MM.1S (cell line): ENCODE data around the gene RAPGEF2.

Experiments used
- DNase-seq: peaks from one replicate; pipeline ENCODE4 v3.0.0-alpha.2; 2015
- H2AFZ ChIP-seq: fragments of 300-600 bp; sonication (generic); 2 replicates; pipeline ENCODE4 v1.6.0; 2016; ENCODE audit warnings: antibody characterized with exemption, low read length
- H3F3A ChIP-seq: fragments of 300-600 bp; sonication (generic); 2 replicates; pipeline ENCODE4 v1.6.1; 2016; ENCODE audit warnings: mild to moderate bottlenecking, antibody characterized with exemption, low read length, moderate library complexity, mixed read lengths; ENCODE audit not compliant: insufficient read depth
- H3K27ac ChIP-seq: fragments of 300-600 bp; sonication (generic); 2 replicates; pipeline ENCODE4 v1.5.1; 2016; ENCODE audit warnings: mild to moderate bottlenecking, low read length
- H3K27me3 ChIP-seq: fragments of 300-600 bp; sonication (generic); replicated peaks from 2 replicates; pipeline ENCODE4 v1.6.0; 2016; ENCODE audit warnings: low read length; ENCODE audit not compliant: insufficient read depth
- H3K36me3 ChIP-seq: fragments of 300-600 bp; sonication (generic); replicated peaks from 2 replicates; pipeline ENCODE4 v1.6.1; 2016; ENCODE audit warnings: mild to moderate bottlenecking, low read length, mixed read lengths; ENCODE audit not compliant: insufficient read depth
- H3K4me1 ChIP-seq: fragments of 300-600 bp; sonication (generic); 2 replicates; pipeline ENCODE4 v1.6.1; 2016; ENCODE audit warnings: low read length, mixed read lengths
- H3K4me2 ChIP-seq: fragments of 300-600 bp; sonication (generic); 2 replicates; pipeline ENCODE4 v1.6.0; 2016; ENCODE audit warnings: low read depth, low read length
- H3K4me3 ChIP-seq: fragments of 300-600 bp; sonication (generic); 2 replicates; pipeline ENCODE4 v1.5.1; 2016; ENCODE audit warnings: low read length, mixed read lengths
- H3K79me2 ChIP-seq: fragments of 300-600 bp; sonication (generic); 2 replicates; pipeline ENCODE4 v1.6.1; 2016; ENCODE audit warnings: mixed run types, low read length, mixed read lengths
- H3K9ac ChIP-seq: fragments of 300-600 bp; sonication (generic); 2 replicates; pipeline ENCODE4 v1.6.1; 2016; ENCODE audit warnings: low read length, mixed read lengths
- H3K9me2 ChIP-seq: fragments of 300-600 bp; sonication (generic); replicated peaks from 2 replicates; pipeline ENCODE4 v1.6.1; 2016; ENCODE audit warnings: mild to moderate bottlenecking, low read length, mixed read lengths; ENCODE audit not compliant: insufficient read depth
- H3K9me3 ChIP-seq: fragments of 300-600 bp; sonication (generic); replicated peaks from 2 replicates; pipeline ENCODE4 v1.6.1; 2016; ENCODE audit warnings: mild to moderate bottlenecking, low read length, mixed read lengths; ENCODE audit not compliant: insufficient read depth
- H4K20me1 ChIP-seq: fragments of 300-600 bp; sonication (generic); 2 replicates; pipeline ENCODE4 v1.6.1; 2016; ENCODE audit warnings: mild to moderate bottlenecking, low read length, moderate library complexity, mixed read lengths; ENCODE audit not compliant: insufficient read depth
- EZH2 ChIP-seq: fragments of 300-600 bp; sonication (generic); optimal IDR thresholded peaks from 2 replicates; pipeline ENCODE3; 2017; ENCODE audit warnings: low read depth, mild to moderate bottlenecking, antibody characterized with exemption, low read length, mixed read lengths
- EZH2phosphoT487 ChIP-seq: fragments of 300-600 bp; sonication (generic); IDR thresholded peaks from 2 replicates; pipeline ENCODE4 v1.6.1; 2018; ENCODE audit warnings: antibody characterized with exemption, low read length
- TF ChIP-seq, protein P1 (sequence below): fragments of 300-600 bp; sonication (generic); IDR thresholded peaks from 2 replicates; pipeline ENCODE4 v1.5.1; 2016; ENCODE audit warnings: antibody characterized with exemption, low read length, mixed read lengths

RAPGEF2 gene

DNA sequence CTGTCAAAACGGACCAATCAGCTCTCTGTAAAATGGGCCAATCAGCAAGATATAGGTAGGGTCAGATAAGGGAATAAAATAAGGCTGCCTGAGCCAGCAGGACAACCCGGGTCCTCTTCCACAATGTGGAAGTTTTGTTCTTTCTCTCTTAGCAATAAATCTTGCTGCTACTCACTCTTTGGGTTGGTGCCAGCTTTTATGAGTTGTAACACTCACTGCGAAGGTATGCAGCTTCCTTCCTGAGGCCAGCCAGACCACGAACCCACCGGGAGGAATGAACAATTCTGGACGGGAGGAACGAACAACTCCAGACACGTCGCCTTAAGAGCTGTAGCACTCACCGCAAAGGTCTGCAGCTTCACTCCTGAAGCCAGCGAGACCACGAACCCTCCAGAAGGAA lies 287.8 kb downstream of the RAPGEF2 start:
- no peak overlapping the region for H3K4me3 ChIP-seq
- no peaks in the 10 kb centered on the region for H3K9me2 ChIP-seq
- H3K36me3 ChIP-seq, result no peaks in the 10 kb centered on the region
- TF ChIP-seq EZH2phosphoT487, result no peak
- TF ChIP-seq, protein P1, sequence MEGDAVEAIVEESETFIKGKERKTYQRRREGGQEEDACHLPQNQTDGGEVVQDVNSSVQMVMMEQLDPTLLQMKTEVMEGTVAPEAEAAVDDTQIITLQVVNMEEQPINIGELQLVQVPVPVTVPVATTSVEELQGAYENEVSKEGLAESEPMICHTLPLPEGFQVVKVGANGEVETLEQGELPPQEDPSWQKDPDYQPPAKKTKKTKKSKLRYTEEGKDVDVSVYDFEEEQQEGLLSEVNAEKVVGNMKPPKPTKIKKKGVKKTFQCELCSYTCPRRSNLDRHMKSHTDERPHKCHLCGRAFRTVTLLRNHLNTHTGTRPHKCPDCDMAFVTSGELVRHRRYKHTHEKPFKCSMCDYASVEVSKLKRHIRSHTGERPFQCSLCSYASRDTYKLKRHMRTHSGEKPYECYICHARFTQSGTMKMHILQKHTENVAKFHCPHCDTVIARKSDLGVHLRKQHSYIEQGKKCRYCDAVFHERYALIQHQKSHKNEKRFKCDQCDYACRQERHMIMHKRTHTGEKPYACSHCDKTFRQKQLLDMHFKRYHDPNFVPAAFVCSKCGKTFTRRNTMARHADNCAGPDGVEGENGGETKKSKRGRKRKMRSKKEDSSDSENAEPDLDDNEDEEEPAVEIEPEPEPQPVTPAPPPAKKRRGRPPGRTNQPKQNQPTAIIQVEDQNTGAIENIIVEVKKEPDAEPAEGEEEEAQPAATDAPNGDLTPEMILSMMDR, result no peak
- no peak for TF ChIP-seq EZH2
- H3F3A ChIP-seq, result no peaks in the 10 kb centered on the region
- H3K79me2 ChIP-seq, result no peaks in the 10 kb centered on the region
- no peaks in the 10 kb centered on the region for H4K20me1 ChIP-seq
- H3K27ac ChIP-seq, result no peak overlapping the region
- no peaks in the 10 kb centered on the region for H3K9me3 ChIP-seq
- no peak for DNase-seq
- no peak overlapping the region for H3K9ac ChIP-seq
- no peak overlapping the region for H3K4me2 ChIP-seq
- no peak overlapping the region for H2AFZ ChIP-seq
- H3K4me1 ChIP-seq, result no peaks in the 10 kb centered on the region
- H3K27me3 ChIP-seq, result no peaks in the 10 kb centered on the region

DNA sequence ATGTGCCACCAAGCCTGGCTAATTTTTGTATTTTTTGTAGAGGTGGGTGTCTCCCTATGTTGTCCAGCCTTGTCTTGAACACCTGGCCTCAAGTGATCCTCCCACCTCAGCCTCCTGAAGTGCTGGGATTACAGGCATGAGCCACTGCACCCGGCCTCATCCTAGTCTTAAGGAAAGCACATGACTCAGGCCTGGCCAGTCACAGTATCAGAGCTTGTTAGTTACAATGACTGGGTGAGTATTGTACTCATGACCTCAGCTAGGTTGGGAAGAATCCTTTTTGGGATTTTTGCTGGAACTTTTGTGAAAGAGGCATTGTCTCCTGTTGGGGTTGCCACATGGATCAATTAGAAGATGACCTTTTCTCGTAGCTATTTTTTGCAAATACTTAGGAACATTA lies 292.8 kb downstream of the RAPGEF2 start:
- no peaks in the 10 kb centered on the region for H4K20me1 ChIP-seq
- H3K79me2 ChIP-seq, result no peaks in the 10 kb centered on the region
- no peak overlapping the region for H3K4me3 ChIP-seq
- H3K9me3 ChIP-seq, result no peaks in the 10 kb centered on the region
- no peak overlapping the region for H3K4me2 ChIP-seq
- no peaks in the 10 kb centered on the region for H3K9me2 ChIP-seq
- no peaks in the 10 kb centered on the region for H3K27me3 ChIP-seq
- H3K36me3 ChIP-seq, result no peaks in the 10 kb centered on the region
- no peak overlapping the region for H3K9ac ChIP-seq
- no peak overlapping the region for H3K27ac ChIP-seq
- H3F3A ChIP-seq, result no peaks in the 10 kb centered on the region
- no peak for TF ChIP-seq EZH2
- TF ChIP-seq, protein P1, result no peak
- no peak for TF ChIP-seq EZH2phosphoT487
- no peak overlapping the region for H2AFZ ChIP-seq
- no peak for DNase-seq
- H3K4me1 ChIP-seq, result no peaks in the 10 kb centered on the region

DNA sequence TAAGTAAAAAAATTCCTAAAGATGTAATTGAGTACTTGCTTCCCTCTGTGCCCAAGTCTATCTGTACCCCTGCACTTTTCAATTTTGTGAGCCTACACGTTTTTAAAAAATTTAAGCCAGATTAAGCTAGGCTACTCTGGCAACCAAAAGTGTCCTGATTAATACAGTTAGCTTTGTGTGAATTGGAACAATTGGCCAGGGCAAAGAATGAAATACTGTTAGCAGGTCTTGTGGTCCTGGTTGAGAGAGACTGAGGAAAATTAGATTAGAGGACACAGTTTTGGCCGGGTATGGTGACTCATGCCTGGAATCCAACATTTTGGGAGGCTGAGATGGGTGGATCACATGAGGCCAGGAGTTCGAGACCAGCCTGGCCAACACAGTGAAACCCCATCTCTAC lies 293.3 kb downstream of the RAPGEF2 start:
- Histone ChIP-seq H3F3A (no peaks in the 10 kb centered on the region), H3K9ac (no peak overlapping the region)
- DNase-seq, result no peak

More for the DNA sequence above, 293.3 kb downstream of the RAPGEF2 start:
- Histone ChIP-seq H3K9me3 (no peaks in the 10 kb centered on the region), H3K36me3 (no peaks in the 10 kb centered on the region), H3K79me2 (no peaks in the 10 kb centered on the region), H3K4me2 (no peak overlapping the region), H3K27me3 (no peaks in the 10 kb centered on the region), H3K4me1 (no peaks in the 10 kb centered on the region), H4K20me1 (no peaks in the 10 kb centered on the region), H3K4me3 (no peak overlapping the region), H3K9me2 (no peaks in the 10 kb centered on the region), H3K27ac (no peak overlapping the region), H2AFZ (no peak overlapping the region)
- TF ChIP-seq EZH2 (no peak), EZH2phosphoT487 (no peak)
- TF ChIP-seq, protein P1, result no peak
